HFF-Myc (cell line): ENCODE data around the gene IFT122.
"Not testable (repeated sequence)": the region's sequence is repeated elsewhere in the genome, so short reads cannot be mapped to it uniquely, and the experiment has no call there.

Source experiments
- DNase-seq: peaks from one replicate; pipeline ENCODE4 v3.0.0-alpha.2; 2011; ENCODE audit warnings: low read depth; ENCODE audit errors: extremely low read depth
- H3K4me3 ChIP-seq: replicated peaks from 2 replicates; pipeline ENCODE4 v1.5.1; 2011; ENCODE audit warnings: low read depth, mild to moderate bottlenecking, control low read depth, low read length
- TF ChIP-seq, protein P1 (sequence below): IDR thresholded peaks from 2 replicates; pipeline ENCODE4 v1.5.1; 2012; ENCODE audit warnings: mild to moderate bottlenecking, low read depth, low read length, control low read depth; ENCODE audit errors: missing control alignments

Gene IFT122

DNA sequence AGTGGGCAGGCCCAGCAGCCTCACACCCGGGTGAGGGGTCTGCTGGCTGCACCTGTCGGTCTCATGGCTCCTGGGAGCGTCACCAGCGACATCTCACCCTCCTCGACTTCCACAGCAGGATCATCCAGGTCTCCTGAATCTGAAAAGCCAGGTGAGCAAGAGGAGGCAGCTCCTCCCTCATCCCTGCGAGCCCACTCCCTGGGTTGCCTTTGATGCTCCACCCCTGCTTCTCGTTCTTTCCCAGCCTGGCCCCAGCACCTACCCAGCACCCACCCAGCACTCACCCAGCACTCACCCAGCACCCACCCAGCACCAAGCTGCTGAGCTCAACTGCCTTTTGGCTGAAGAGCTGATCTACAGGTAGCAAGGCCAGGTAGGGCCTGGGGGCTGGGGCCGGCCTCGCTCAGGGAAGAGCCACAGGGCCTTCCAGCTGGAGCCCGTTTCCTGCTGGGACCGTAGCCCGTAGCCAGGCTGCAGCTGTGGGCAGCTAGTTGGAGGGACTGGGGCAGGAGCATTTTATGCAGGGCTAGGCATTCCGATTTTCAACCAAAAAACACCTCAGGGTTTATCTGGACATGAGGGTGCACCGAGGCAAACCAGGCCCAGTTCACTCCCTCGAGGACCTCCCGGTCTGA is 103.2 kb downstream of the IFT122 start, which contains the start of gene H1-8:
Gene H1-8, plus strand, starts transcription at position 20 of the 635 bp plus-strand sequence. Its CDS starts 44 bp downstream, at position 64.
- DNase-seq: no peak
- no peak within 1 kb of the TSS for H3K4me3 ChIP-seq
- TF ChIP-seq, protein P1, sequence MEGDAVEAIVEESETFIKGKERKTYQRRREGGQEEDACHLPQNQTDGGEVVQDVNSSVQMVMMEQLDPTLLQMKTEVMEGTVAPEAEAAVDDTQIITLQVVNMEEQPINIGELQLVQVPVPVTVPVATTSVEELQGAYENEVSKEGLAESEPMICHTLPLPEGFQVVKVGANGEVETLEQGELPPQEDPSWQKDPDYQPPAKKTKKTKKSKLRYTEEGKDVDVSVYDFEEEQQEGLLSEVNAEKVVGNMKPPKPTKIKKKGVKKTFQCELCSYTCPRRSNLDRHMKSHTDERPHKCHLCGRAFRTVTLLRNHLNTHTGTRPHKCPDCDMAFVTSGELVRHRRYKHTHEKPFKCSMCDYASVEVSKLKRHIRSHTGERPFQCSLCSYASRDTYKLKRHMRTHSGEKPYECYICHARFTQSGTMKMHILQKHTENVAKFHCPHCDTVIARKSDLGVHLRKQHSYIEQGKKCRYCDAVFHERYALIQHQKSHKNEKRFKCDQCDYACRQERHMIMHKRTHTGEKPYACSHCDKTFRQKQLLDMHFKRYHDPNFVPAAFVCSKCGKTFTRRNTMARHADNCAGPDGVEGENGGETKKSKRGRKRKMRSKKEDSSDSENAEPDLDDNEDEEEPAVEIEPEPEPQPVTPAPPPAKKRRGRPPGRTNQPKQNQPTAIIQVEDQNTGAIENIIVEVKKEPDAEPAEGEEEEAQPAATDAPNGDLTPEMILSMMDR: no peak

- no peak for DNase-seq
- TF ChIP-seq, protein P1: no peak
- H3K4me3 ChIP-seq: no peak overlapping the region
These were observed 104.0 kb downstream of the IFT122 start for GRCh38 chr3:129543999-129544398.

- not testable (repeated sequence) for DNase-seq, H3K4me3 ChIP-seq
These were observed 105.9 kb downstream of the IFT122 start for GRCh38 chr3:129545951-129546350.

GRCh38 chr3:129547241-129547640 is 107.2 kb downstream of the IFT122 start:
- TF ChIP-seq, protein P1: no peak
- no peak for DNase-seq
- no peak overlapping the region for H3K4me3 ChIP-seq

DNA sequence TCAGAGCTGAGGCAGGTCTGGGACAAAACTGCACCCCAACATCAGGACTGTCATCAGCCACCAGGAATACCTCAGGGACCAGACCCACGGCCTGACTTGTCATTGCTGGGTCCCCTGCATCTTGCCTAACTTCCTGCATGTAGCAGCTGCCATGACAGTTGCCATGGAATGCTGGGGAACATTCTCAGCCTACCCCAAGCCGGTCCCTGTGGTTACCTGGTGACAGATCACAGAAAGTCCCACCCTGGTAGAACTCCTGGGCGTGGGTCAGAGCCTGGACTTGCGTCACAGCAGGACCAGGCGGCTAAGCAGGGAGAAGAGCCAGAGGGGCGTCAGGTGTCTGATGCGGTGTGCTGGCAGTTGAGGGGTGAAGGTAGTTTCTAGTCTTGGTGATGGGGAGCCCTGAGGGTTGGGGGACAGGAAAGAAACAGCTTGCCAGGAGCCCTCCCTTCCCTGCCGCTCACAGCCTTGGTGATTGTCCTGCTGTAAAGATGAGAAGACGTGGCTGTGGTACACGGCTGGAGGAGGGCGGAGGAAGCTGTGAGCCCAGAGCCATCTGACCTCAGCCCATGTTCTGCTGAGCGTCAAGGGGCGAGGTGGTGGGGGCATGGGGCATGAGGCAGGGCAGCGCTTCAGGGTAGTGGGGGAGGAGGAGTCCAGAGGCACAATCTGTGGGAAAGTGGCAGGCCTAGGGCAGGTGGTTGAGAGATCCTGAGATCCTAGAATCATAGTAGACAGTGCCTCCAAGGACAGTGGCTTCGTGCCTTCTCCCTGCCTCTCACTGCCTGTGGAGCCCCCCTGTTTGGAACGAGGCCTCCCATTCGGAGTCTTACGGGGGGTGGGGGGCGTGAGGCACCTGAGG is 108.3 kb downstream of the IFT122 start:
- DNase-seq: no peak
- TF ChIP-seq, protein P1: no peak
- no peak overlapping the region for H3K4me3 ChIP-seq

GRCh38 chr3:129549006-129549800 is 109.2 kb downstream of the IFT122 start:
- TF ChIP-seq, protein P1: no peak
- no peak overlapping the region for H3K4me3 ChIP-seq
- DNase-seq: no peak

DNA sequence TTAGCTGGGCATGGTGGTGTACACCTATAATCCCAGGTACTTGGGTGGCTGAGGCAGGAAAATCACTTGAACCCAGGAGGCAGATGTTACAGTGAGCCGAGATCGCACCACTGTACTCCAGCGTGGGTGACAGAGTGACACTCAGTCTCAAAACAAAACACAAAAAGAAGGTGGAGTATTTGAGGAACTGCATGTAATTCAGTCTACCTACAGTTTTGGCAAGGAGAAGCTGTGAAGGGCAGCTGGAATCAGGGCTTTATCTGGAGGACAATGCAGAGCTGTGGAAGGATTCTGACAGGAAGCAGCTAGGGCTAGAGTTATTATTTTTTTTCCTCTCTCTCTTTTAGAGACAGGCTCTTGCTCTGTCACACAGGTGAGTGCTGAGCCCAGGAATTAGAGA is 109.8 kb downstream of the IFT122 start:
- no peak overlapping the region for H3K4me3 ChIP-seq
- DNase-seq: no peak
- TF ChIP-seq, protein P1: no peak
